HG03095 (cell line): ENCODE data around the gene GNAQ.
"Not testable (repeated sequence)": the region's sequence is repeated elsewhere in the genome, so short reads cannot be mapped to it uniquely, and the experiment has no call there.

Source experiments
- ATAC-seq: cut with Tn5 transposase; IDR thresholded peaks from one replicate; pipeline ENCODE4 v1.9.1; 2021; ENCODE audit warnings: moderate library complexity; ENCODE audit not compliant: unreplicated experiment

The GNAQ gene

DNA sequence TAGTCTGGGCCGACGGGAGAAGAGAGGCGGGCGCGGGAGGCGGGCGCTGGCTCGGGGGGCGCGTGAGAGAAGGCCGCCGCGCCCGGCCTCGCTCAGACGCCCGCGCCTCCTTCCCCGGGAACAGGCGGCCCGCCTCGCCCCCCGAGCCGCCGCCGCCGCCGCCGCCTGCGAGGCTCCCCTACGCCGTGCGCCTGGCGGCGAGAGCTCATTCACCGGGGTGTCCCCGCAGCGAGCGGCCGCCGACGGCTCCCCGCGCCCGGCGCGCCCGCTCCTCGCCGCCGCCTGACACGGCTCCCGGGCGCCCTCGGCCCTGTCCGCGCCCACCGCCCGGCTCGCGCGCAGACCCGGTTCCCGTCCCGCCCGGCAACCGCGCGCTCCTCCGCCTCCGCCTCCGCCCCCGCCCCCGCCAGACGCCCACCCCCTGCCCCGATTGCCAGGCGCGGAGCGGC is at the start of gene GNAQ:
Gene GNAQ, minus strand, starts transcription at position 368 of the 449 bp plus-strand sequence. CDS start 576 bp downstream, outside the sequence.
- no peak for ATAC-seq

GRCh38 chr9:78074385-78075291 is 43.0 kb upstream of the GNAQ start:
- ATAC-seq = no peak

GRCh38 chr9:78073722-78074121 is 42.1 kb upstream of the GNAQ start:
- no peak for ATAC-seq

DNA sequence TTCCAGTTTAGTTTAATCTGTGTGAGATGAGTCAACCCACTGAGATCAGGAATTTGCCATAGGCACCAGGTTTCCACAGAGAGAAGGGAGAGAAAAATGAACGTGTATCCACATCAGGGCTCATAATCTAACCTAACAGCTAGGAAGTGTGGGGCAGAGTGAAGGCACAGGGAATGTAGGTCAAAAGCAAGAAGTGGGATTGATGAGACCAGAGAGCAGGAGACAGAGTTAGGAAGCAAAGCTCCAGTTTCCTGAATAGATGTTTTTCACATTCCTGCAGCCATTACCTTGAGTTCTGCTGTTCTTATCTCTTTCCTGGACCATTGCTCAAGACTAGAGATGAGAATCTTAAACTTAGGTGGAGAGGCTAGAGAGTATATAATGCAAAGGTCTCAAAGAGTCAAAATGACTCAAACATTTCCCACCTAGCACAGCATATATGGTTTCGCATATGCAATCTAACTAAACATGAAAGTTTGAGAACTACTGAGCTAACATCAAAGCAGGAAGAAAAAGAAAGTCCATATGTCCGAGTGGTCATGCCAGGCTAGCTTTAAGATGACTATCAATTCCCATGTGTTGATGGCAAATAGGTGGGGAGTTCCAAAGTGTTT is 41.1 kb upstream of the GNAQ start:
- no peak for ATAC-seq

GRCh38 chr9:78070521-78070920 is 38.9 kb upstream of the GNAQ start:
- no peak for ATAC-seq

DNA sequence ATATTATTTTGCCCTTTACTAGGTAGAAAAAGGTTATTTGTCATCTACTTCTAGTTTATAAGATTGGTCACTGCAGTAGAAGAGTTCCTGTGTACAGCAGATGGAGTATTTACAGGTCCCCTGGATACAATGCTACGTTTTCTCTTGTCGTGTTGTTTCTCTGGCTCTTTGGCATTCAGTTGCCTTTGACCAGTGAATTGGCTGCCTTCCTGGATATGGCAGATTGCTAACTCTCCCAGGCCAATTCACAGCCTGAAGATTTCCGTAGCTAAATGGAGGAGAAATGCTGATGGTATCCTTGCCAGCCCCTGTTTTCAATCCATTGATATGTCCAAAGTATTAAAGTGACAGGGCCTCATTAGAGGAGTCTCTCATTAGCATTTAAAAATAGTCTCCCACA is 32.5 kb upstream of the GNAQ start:
- ATAC-seq = no peak

DNA sequence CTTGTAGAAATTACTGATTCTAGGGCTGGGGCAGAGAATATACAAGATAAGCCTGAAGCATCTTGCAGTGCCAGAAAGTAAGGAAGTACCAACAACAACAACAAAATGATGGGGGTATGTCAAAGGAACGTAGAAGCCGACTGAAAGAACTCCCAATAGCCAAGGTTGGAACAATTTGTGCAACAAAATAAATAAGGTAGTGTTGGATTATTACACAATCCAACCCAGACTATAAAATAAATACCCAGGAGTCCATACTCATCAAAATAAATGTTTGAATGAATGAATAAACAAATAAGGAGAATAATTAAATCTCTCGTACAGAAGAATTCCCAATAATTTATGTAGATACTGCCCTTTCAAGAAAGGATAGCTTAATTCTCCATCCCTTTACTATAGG is 31.1 kb upstream of the GNAQ start:
- ATAC-seq = no peak

GRCh38 chr9:78054218-78054617 is 22.6 kb upstream of the GNAQ start:
- not testable (repeated sequence) for ATAC-seq

DNA sequence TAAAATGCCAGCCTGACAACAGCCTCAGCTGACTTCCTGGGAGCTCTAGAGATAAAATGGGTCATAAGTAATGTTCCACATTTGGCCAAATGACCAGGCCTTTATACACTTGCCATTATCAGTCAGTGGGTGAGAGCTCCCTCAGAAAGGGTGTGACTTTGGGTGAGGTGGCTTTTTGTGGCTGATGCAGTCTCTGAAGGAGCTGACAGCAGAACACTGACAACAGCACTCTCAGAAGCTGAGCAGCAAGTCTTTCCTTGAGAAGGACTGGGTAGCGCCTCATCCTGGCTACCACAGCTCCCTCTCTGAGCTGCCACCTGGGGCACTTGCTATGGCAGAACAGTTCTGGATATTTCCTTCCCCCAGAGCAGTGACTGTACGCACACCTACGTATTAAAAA is 22.0 kb upstream of the GNAQ start:
- no peak for ATAC-seq

- no peak for ATAC-seq
Observed at GRCh38 chr9:78050421-78050820, 18.8 kb upstream of the GNAQ start.

DNA sequence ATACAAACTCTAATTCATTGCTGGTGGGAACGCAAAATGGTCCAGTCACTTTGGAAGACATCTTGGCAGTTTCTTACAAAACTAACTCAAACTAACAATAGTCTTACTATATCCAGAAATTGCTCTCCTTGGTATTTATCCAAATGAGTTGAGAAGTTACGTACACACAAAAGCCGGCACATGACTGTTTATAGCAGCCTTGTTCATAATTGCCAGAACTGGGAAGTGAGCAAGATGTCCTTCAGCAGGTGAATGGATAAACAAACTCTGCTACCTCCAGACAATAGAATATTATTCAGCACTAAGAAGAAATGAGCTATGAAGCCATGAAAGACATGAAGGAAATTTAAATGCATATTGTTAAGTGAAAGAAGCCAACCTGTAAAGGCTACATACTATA is 17.9 kb upstream of the GNAQ start:
- ATAC-seq = no peak

DNA sequence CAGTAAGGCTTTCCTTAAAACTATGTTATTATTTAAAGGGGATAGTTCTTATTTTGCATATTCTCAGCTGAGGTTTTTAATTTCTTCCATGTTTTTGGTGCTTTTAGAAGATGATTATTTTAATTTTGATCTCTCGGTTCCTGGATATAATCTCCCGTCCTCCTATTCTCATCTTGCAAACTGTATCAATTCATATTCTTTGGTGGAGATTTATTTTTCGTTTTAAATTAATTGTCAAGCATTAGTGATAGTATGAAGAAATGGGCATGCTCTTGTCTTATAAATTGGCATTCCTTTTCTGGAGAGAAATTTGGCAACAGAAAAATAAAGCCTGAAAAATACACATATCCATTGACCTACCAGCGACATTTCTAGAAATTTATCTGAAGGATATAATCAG is 15.5 kb upstream of the GNAQ start:
- ATAC-seq = no peak

GRCh38 chr9:78046112-78046511 is 14.5 kb upstream of the GNAQ start:
- no peak for ATAC-seq

GRCh38 chr9:78044886-78045285 is 13.3 kb upstream of the GNAQ start:
- ATAC-seq = no peak

DNA sequence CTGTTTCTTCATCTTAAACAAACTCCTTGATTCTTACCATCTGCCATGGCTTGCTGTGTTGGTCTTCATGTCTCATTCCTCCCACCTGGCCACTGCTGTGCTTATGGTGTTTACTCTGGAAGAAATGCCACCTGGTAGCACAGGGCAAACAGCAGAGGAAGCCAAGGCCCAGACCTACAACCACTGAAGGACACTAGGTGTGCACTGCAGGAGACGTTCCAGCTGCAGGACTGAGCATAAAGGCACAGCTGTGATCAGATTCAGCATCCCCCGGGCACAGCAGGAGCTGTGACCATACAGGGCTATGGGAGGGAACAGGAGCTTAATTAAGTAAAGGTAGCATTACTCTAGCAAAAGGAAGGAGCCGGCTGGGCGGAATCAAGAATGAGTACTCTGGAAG is 12.6 kb upstream of the GNAQ start:
- ATAC-seq = no peak

- ATAC-seq = no peak
Observed at GRCh38 chr9:78041971-78042370, 10.4 kb upstream of the GNAQ start.

DNA sequence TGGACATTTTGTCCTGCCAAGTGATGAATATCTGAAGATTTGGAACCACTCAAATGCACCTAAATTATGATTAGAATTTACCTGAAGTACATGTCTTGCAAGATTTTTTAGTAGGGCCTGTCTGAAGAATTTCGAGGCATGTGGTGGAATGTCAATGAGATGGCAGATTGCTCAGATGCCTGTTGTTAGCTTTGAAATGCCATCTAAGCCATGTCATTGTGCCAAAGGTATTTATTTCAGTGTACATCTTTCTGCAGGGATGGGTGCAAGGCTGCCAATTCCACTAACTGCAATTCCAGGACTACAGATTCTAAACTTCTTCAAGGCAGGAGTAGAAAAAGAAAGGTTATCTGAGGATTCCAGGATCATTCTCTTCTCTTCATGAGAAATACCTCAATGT is 9.1 kb upstream of the GNAQ start:
- no peak for ATAC-seq

DNA sequence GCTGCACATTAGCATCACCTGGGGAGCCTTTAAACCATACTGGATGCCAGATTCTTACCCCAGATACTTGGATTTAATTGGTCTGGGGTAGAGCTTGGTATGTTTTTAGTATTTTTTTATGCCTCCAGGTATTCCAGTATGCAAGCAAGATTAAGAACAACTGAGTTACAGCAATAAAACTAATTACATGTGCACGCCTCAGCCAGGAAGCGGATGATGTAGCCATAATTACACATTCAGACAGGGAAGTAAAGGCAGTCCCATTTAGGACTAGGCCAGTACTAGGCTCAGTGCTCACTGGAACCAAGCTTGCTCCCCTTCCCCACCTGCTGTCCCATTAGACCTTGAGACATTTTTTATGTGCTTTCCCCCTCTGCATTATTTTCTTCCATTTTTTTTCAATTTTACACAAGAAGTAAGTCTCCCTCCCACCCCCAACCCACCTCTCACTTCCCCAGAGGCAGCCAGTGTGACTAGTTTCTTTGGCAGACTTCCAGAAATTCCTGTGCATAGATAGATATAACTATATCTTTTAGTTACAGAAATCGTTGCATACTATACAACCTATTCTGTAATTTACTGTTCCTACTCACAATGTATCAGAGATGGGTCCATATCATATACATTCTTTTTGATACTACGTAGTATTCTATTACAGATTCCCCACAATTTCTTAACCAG is 7.1 kb upstream of the GNAQ start:
- no peak for ATAC-seq

DNA sequence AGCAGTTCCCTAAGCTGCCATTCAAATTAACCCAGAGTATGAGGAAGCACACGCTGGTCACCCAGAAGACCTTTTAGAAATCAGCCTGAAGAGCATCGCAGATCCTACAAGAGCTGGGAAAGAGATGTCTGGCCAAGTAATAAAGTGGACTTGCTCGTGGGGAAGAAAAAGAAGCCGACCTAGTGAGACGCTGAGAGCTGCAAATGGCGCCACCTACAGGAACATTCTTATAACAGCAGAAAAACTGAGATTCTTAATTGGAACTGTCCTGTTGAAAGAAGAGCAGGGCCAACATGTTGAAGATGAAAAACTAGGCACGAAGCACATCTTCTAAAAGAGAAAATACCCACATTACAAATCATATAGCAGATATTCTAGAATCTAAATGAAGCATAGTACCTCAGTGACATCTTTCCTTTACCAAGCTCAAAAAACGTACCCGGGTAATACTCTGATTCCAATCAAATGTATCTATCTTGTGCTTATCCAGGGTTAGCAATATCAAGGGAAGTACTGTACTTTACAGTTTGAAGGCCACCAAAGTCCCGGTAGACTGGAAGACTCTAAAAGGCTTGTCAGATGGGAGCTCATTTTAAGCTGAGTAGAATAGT is 3.9 kb upstream of the GNAQ start:
- ATAC-seq = no peak

GRCh38 chr9:78033870-78034269 is 2.3 kb upstream of the GNAQ start:
- no peak for ATAC-seq

GRCh38 chr9:78032730-78033457 is 1.3 kb upstream of the GNAQ start:
- ATAC-seq = no peak
